HEK293 (cell line): Measurements from ENCODE around the gene NID1.

Experiments used
- MZF1 ChIP-seq: fragments of 450-650 bp; formaldehyde crosslinking; IDR thresholded peaks from 2 replicates; pipeline ENCODE4 v1.5.1; 2017; ENCODE audit warnings: missing biosample characterization, missing genetic modification characterization, borderline replicate concordance
- PATZ1 ChIP-seq: fragments of 450-650 bp; formaldehyde crosslinking; IDR thresholded peaks from 2 replicates; pipeline ENCODE4 v1.5.1; 2016; ENCODE audit warnings: missing biosample characterization, missing genetic modification characterization
- ZNF10 ChIP-seq: fragments of 450-650 bp; formaldehyde crosslinking; IDR thresholded peaks from 2 replicates; pipeline ENCODE4 v1.5.1; 2017; ENCODE audit warnings: missing biosample characterization, missing genetic modification characterization
- ZNF37A ChIP-seq: fragments of 450-650 bp; IDR thresholded peaks from 2 replicates; pipeline ENCODE4 v1.5.1; 2018; ENCODE audit warnings: missing biosample characterization, missing genetic modification characterization
- ZNF510 ChIP-seq: fragments of 450-650 bp; formaldehyde crosslinking; IDR thresholded peaks from 2 replicates; pipeline ENCODE4 v1.5.1; 2018; ENCODE audit warnings: mild to moderate bottlenecking, missing genetic modification characterization, missing biosample characterization; ENCODE audit not compliant: insufficient replicate concordance
- TF ChIP-seq, protein P1 (sequence below): fragments of 450-650 bp; IDR thresholded peaks from 2 replicates; pipeline ENCODE4 v1.5.1; 2018; ENCODE audit warnings: missing biosample characterization, missing genetic modification characterization
- TF ChIP-seq, protein P2 (sequence below): fragments of 450-650 bp; formaldehyde crosslinking; IDR thresholded peaks from 2 replicates; pipeline ENCODE4 v1.5.1; 2016; ENCODE audit warnings: missing biosample characterization, missing genetic modification characterization

- TF ChIP-seq ZNF37A (tag by site-specific recombination) (no peak), ZNF510 (no peak), MZF1 (no peak), PATZ1 (no peak), ZNF10 (no peak)
- TF ChIP-seq, protein P1, sequence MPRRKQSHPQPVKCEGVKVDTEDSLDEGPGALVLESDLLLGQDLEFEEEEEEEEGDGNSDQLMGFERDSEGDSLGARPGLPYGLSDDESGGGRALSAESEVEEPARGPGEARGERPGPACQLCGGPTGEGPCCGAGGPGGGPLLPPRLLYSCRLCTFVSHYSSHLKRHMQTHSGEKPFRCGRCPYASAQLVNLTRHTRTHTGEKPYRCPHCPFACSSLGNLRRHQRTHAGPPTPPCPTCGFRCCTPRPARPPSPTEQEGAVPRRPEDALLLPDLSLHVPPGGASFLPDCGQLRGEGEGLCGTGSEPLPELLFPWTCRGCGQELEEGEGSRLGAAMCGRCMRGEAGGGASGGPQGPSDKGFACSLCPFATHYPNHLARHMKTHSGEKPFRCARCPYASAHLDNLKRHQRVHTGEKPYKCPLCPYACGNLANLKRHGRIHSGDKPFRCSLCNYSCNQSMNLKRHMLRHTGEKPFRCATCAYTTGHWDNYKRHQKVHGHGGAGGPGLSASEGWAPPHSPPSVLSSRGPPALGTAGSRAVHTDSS (tag by site-specific recombination), result no peak
- TF ChIP-seq, protein P2, sequence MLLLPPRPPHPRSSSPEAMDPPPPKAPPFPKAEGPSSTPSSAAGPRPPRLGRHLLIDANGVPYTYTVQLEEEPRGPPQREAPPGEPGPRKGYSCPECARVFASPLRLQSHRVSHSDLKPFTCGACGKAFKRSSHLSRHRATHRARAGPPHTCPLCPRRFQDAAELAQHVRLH (tag by site-specific recombination), result no peak
These were observed 62.9 kb downstream of the NID1 start for GRCh38 chr1:236002025-236002390.
